C4-2B (cell line): ENCODE results near the gene FAP.

ENCODE experiments used
- ZFX ChIP-seq: fragments of 450-650 bp; IDR thresholded peaks from 2 replicates; pipeline ENCODE4 v1.6.1; 2017
- TF ChIP-seq, protein P1 (sequence below): fragments of 450-650 bp; conservative IDR thresholded peaks from 2 replicates; pipeline ENCODE4 v1.5.1; 2017; ENCODE audit warnings: mild to moderate bottlenecking

DNA sequence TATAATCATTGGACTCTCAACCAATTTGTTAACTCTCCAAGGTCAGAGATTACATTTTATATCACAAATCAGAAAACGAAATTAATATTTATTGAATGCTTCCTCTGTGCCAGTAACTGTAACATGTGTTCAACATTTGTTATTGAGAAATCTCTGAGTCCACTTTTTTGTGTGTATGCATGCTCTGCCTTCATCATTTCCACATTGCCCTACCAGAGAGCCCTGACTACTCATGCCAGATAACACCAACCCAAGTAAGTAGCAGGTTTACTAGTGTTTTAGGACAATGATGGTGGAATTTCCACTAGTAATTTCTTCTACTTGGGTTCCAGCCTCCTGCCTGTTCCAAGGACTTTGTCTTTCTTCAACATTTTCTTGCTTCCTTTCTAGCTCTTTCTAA is 14.2 kb upstream of the FAP start:
- TF ChIP-seq, protein P1, sequence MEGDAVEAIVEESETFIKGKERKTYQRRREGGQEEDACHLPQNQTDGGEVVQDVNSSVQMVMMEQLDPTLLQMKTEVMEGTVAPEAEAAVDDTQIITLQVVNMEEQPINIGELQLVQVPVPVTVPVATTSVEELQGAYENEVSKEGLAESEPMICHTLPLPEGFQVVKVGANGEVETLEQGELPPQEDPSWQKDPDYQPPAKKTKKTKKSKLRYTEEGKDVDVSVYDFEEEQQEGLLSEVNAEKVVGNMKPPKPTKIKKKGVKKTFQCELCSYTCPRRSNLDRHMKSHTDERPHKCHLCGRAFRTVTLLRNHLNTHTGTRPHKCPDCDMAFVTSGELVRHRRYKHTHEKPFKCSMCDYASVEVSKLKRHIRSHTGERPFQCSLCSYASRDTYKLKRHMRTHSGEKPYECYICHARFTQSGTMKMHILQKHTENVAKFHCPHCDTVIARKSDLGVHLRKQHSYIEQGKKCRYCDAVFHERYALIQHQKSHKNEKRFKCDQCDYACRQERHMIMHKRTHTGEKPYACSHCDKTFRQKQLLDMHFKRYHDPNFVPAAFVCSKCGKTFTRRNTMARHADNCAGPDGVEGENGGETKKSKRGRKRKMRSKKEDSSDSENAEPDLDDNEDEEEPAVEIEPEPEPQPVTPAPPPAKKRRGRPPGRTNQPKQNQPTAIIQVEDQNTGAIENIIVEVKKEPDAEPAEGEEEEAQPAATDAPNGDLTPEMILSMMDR: no peak
- no peak for TF ChIP-seq ZFX
